Stimulated activated CD4-positive, alpha-beta T cell treated with anti-CD3 and anti-CD28 coated beads, Interleukin-2, amount 100 ng/mL, for 48 hours (primary cell): Measurements from ENCODE around the gene FGFR2.

Experiments
- DNase-seq, 2 donors: peaks; one replicate each; pipeline ENCODE4 v3.0.0-alpha.2; 2020

The FGFR2 gene

DNA sequence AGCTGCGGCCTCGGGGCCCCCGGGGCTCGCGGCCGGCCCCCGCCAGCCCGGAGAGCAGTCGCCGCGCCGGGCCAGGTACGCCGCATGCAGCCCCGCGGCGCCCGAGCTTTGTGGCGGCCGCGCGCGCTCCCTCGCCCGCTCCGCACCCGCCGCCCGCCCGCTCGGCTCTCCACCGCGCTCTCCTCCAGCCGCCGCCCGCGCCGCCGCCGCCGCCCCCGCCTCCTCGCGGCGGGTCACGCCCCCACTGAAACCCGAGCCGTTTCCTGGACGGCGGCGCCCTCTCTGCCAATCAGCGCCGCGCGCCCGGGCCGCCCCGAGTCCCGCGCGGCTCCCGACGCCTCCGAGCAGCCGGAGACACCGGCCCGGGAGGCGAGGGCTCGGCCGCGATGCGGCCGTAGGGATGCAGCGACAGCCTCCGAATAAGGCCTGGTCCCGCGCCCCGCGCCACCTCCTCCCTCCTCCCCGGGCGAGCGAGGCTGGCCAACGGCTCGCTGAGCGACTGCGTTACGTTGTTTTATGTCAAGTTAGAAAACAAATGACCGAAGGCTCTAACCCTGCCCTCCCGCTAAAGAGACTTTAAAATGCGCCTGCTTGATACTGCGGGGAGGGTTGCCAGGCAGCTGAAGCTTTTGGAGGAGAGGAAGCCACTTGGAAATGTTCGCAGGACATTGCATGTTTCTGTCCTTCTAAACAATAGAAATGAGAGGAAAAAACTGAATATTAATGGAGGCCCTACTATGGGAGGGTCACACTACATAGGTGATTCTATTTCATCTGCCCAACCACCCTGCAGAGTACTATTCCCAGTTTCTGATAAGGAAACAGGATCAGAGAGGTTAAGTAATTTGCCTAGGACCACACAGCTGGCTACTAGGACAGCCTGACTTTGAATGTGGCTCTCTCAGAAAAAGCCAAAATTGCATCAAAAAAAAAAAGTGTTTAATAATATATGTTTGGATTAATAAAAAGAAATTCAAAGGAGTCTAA lies at the start of gene FGFR2:
TSS of gene FGFR2 (minus strand) at position 182 of the 987 bp plus-strand sequence. CDS start 4,627 bp downstream, outside the sequence.
- no peak for DNase-seq

DNA sequence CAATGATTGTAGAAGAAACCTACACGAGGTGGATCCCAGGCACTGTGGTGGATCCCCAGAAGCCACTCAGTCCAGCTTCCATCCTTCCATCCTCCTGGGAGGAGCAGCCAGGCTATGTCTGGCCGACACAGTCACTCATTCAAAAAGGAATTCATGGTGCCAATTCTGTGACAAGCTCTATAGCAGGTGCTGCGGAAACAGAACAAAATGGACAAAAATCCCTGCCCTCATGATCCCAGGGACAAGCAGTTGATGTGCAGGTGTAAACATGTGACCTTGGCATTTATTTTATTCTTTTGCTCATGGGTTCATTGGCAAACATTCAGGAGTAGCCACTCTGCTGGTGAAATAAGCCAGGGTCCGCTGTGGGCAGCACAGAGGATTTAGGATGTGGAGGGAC lies 49.2 kb upstream of the FGFR2 start:
- no peak for DNase-seq

DNA sequence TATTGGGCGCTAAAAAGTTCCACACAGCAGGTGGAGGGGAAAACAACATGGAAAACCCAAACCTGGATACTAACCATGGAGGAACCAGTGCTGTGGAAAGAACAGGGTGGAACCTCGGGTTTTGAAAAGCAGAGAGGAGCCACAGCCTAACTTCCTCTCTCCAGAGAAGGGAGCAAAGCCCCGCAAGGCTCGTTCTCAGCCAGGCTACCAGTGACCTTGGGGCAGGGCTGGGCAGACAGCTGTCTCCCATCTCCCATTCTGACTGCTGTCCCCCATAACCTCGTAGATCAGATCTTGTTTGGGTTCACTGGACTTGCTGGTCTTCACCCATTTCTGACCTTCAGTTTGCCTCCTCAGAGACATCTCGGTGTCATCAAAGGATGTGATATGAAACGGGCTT lies 47.5 kb upstream of the FGFR2 start:
- DNase-seq, result no peak

DNA sequence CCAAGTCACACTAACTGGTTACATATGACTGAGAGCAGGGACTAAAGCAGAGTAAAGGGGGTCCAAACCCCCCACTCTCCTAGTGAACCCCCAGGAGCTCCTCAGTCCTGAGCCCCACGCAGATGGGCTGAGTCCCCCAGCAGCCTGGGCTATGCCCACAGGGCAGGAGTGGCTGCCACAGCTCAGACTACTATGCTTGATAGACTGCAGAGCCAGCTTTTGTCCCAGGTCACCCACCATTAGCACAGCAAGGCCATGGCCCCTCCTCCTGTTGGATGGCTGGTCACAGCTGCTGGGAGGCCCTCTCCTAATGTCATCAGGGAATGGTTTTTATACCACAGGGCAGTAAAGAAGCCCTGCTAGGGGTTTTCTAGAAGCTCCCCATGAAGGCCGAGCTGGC lies 46.3 kb upstream of the FGFR2 start:
- no peak for DNase-seq

GRCh38 chr10:121640266-121640665 lies 42.0 kb upstream of the FGFR2 start:
- DNase-seq, result no peak

GRCh38 chr10:121639416-121639815 lies 41.2 kb upstream of the FGFR2 start:
- DNase-seq, result no peak

DNA sequence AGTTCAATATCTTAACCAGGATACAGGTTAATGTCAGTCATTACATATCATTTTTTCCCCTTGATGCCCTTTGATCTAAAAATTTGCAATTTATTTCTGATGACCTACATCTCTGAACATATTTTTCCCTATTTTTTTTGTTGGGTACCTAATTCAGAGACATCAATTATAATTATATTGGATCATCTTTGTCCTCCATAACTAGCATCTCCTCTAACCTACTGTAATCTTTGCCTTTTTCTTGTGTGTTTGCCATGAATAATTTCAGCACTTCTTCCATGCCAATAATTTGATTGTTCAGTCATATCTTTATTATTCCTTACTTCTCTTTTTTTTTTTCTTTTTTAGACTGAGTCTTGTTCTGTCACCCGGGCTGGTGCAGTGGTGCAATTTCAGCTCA lies 39.2 kb upstream of the FGFR2 start:
- DNase-seq, result no peak

- no peak for DNase-seq
Observed at GRCh38 chr10:121633056-121633455, 34.8 kb upstream of the FGFR2 start.

- DNase-seq, result no peak
Observed at GRCh38 chr10:121631365-121632029, 33.3 kb upstream of the FGFR2 start.

DNA sequence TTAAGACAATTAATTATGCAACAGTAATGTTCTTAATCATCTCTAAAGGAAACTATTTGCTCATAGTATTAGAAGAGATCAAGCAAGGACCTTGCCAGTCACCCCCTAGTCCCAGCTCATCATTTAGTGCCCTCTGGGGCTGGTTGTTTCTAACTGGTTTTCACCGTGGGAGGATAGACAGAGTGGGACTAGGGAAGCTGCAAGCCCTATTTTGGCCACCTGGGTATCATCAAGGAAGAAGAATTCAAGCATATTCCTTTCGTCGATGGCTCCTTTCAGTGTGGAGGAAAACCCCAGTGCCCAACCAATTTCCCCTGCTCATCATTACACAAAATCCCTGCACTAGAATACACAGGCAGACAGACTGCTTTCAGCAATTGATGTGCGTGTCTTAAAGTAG lies 30.6 kb upstream of the FGFR2 start:
- no peak for DNase-seq

DNA sequence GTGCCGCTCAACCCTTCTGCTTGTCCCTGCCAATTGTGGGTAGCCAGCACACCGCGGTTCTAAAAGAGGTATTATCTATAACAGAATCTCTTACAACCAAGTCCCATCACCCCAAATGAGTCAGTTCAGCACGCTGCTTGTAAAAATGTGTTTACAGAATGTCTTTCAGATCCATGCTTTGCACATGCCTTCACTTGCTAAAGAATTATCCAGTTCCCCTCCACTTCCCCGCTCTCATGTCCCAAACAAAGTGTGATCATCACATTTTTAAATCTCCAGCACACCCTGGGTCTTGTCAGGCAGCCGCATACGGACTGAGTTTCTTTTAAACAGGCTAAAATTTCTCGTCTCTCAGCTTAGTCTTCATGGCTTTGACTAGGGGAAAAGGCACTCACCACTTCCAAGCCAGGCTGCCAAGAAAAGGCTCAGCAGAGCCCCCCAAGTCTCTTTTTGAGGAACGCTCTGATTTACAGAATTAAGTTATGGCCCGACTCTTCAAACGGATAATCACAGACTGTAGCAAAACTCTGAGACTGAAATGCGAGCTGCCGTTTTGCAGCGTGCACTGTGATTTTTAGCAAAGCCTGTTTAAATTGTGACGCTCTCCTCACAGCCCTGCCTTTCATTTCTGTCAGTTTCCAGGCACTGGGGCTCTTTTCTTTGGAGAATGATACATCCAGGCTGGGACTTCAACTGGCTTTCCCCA lies 29.8 kb upstream of the FGFR2 start:
- no peak for DNase-seq

DNA sequence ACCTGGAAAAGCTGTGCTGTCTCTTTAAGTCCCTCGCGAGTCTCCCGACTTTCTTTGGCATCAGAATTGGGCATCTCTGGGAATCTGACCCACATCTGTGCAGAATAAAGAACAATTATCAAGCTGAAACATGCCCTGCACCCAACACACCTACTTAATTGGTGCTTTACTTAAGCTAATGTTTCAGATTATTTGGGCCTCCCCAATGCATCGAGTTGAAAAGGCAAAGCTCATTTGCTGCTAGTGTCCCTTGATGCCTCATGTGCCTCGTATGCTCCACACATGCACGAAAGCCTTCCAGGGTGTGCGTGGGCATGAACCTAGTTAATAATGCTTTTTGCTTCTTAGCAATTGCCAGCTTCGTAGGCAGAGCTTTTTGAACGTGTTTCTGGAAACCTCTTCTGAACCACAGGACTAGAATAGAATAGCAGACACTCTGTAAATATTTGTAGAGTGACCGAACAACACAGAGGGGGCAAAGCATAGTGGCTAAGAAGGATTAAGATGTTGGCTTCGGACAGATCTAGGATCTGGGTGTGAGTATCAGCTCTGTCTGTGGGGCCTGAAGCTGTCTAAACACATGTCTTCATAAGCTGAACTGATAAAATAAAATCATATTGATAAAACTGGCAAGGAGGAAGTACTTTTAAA lies 26.7 kb upstream of the FGFR2 start:
- DNase-seq, result no peak

GRCh38 chr10:121618906-121619305 lies 20.7 kb upstream of the FGFR2 start:
- DNase-seq, result no peak

DNA sequence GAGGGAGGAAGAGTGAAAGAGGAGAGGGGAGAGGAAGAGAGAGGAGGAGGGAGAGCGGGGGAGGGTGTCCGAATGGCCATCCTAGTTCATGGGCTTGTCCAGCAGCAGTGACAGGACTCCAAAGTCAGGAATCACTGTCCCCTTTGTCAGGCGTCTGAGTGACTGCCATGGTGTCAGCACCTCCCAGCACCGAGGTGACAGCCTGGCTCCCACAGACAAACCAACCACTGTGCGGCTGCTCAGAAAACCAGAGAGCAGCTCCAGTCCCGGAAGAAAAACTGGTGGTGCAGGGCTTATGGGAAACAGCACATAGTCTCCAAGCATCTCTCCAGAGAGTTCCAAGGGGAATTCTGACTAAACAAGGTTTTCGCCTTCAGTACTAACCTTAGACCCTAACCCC lies 18.9 kb upstream of the FGFR2 start:
- DNase-seq, result no peak

- no peak for DNase-seq
Observed at GRCh38 chr10:121616291-121616690, 18.0 kb upstream of the FGFR2 start.

GRCh38 chr10:121615836-121616235 lies 17.6 kb upstream of the FGFR2 start:
- no peak for DNase-seq

DNA sequence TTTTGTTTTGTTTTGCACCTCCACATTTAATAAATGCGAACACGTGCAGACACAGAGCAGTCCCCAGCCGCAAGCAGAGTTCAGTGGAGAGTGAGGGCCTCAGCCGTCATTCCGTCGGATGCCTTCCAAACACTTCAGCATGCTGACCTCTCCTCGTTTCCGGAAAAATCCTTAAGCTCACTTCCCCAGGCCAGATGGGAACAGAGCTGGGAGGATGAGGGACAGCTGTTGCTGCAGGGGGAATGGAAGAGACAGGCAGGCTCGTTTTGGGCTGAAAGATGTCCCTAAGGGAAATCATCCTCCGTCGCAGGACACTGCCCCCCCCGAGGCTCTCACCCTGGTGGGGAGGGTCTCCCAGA lies 17.2 kb upstream of the FGFR2 start:
- no peak for DNase-seq

GRCh38 chr10:121614613-121615434 lies 16.6 kb upstream of the FGFR2 start:
- DNase-seq, result no peak

DNA sequence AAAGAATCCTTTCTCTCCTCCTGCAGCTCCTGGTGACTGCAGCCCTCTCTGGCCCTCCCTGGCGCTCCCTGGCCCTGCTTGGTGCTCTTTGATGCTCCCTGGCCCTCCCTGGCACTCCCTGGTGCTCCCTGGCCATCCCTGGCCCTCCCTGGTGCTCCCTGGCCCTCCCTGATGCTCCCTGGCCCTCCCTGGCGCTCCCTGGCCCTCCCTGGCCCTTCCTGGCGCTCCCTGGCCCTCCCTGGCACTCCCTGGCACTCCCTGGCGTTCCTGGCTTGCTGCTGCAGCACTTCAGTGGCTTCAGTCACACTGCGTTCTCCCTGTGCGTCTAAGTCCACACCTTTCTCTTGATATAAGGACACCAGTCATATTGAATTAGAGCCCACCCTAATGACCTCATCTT lies 15.2 kb upstream of the FGFR2 start:
- DNase-seq, result no peak

GRCh38 chr10:121611393-121612159 lies 13.3 kb upstream of the FGFR2 start:
- DNase-seq, result no peak

DNA sequence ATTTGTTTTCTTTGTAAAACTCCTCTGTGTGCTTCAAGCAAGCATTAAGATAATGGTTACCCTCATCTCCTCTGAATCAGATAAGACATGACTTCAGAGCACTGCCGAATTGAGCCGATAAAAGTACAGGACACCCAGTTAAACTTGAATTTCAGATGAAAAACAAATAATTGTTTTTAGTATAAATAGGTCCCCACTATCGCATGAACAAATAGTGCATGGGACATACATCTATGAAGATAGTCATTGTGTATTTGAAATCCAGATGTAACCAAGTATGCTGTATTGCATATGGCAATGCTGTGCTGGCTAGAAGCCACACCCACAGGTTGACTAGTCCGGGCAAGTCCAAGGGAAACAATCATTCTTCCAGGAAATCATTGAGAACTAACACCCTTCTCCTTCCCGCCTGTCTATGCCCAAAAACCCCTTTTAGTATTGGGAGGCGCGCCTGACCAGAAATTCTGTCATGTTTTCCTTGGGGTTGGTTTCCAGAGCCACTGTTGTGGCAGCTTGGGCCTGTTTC lies 12.6 kb upstream of the FGFR2 start:
- no peak for DNase-seq
